Right atrium auricular region (tissue), 2 donors: ENCODE measurements around the gene PPARGC1A. TPM values are rescaled to one million over a fixed set of nuclear protein-coding genes. Genes with fewer than 3 reads are reported as not detected.

ENCODE experiments used
- DNase-seq: peaks from one replicate; pipeline ENCODE4 v3.0.0-alpha.2; 2019; ENCODE audit warnings: low spot score
- H3K27ac ChIP-seq, 2 donors: fragments of 200-600 bp; sonication (generic); 1 replicate in 1 of 2; 2 replicates in 1 of 2; pipeline ENCODE4 v1.5.1; 2016 to 2019
- H3K27me3 ChIP-seq, 2 donors: fragments of 200-600 bp; sonication (generic); one replicate each; pipeline versions ENCODE4 v1.5.1 to v1.6.0; 2017 to 2019
- H3K36me3 ChIP-seq: fragments of 200-600 bp; sonication (generic); one replicate; pipeline ENCODE4 v1.5.1; 2016
- H3K4me1 ChIP-seq, 2 donors: fragments of 200-600 bp; sonication (generic); one replicate each; pipeline versions ENCODE4 v1.5.1 to v1.6.0; 2017 to 2019
- H3K4me3 ChIP-seq, 2 donors: fragments of 200-600 bp; sonication (generic); 1 replicate in 1 of 2; 2 replicates in 1 of 2; pipeline ENCODE4 v1.5.1; 2017 to 2019; ENCODE audit warnings: mild to moderate bottlenecking in 1 of 2, moderate library complexity in 1 of 2
- H3K9me3 ChIP-seq, 2 donors: fragments of 200-600 bp; sonication (generic); one replicate each; pipeline ENCODE4 v1.5.1; 2019
- CTCF ChIP-seq, 2 donors: fragments of 200-600 bp; sonication (generic); IDR thresholded peaks; one replicate each; pipeline ENCODE4 v1.5.1; 2019; ENCODE audit warnings: antibody characterized with exemption in 2 of 2
- total RNA-seq, 2 donors: library from RNA; depleted of rRNA; stranded (reverse); fragments of >200 nt; gene quantifications; one replicate each; pipeline ENCODE4 v1.1.0, GENCODE V29; 2016

Gene PPARGC1A
- total RNA-seq, 2 donors from 2014 or later: 41.6 to 72.3 TPM

GRCh38 chr4:23873717-23874535 is 15.9 kb downstream of the PPARGC1A start:
- DNase-seq: no peak
- Histone ChIP-seq H3K27me3 (no peaks in the 10 kb centered on the region), H3K4me1 (peaks cover 0 to 53% of the 10 kb centered on the region in 2 donors), H3K27ac (peak overlapping the region; percentile 86 to 94), H3K9me3 (no peaks in the 10 kb centered on the region), H3K4me3 (no peak overlapping the region), H3K36me3 (no peaks in the 10 kb centered on the region)
- no peak for TF ChIP-seq CTCF (IDR thresholded peaks at IDR 0.05)

GRCh38 chr4:23871426-23871825 is 18.4 kb downstream of the PPARGC1A start:
- Histone ChIP-seq H3K27me3 (no peaks in the 10 kb centered on the region), H3K4me1 (peaks cover 0 to 43% of the 10 kb centered on the region in 2 donors), H3K4me3 (no peak overlapping the region), H3K27ac (peak overlapping the region; percentile 86 to 94), H3K9me3 (no peaks in the 10 kb centered on the region), H3K36me3 (no peaks in the 10 kb centered on the region)
- no peak for DNase-seq
- TF ChIP-seq CTCF (IDR thresholded peaks at IDR 0.05): no peak

- Histone ChIP-seq H3K4me1 (peaks cover 0 to 26% of the 10 kb centered on the region in 2 donors), H3K4me3 (no peak overlapping the region), H3K27ac (peak overlapping the region; percentile 32 to 94), H3K36me3 (no peaks in the 10 kb centered on the region), H3K27me3 (no peaks in the 10 kb centered on the region), H3K9me3 (no peaks in the 10 kb centered on the region)
- no peak for TF ChIP-seq CTCF (IDR thresholded peaks at IDR 0.05)
- no peak for DNase-seq
Measured at GRCh38 chr4:23866450-23867075, 23.3 kb downstream of the PPARGC1A start.

- no peak overlapping the region for H3K4me3 ChIP-seq
- no peak for DNase-seq
- H3K36me3 ChIP-seq: no peaks in the 10 kb centered on the region
- no peak for TF ChIP-seq CTCF (IDR thresholded peaks at IDR 0.05)
- H3K9me3 ChIP-seq: no peaks in the 10 kb centered on the region
- H3K27me3 ChIP-seq: no peaks in the 10 kb centered on the region
- no peak overlapping the region for H3K27ac ChIP-seq
- peaks cover 0 to 15% of the 10 kb centered on the region in 2 donors for H3K4me1 ChIP-seq
Measured at GRCh38 chr4:23861897-23862296, 27.9 kb downstream of the PPARGC1A start.

- Histone ChIP-seq H3K27me3 (no peaks in the 10 kb centered on the region), H3K27ac (peak overlapping the region in 1 of 2 donors; percentile 27), H3K4me3 (no peak overlapping the region), H3K36me3 (no peaks in the 10 kb centered on the region), H3K4me1 (peaks cover 0 to 25% of the 10 kb centered on the region in 2 donors), H3K9me3 (no peaks in the 10 kb centered on the region)
- DNase-seq: no peak
- no peak for TF ChIP-seq CTCF (IDR thresholded peaks at IDR 0.05)
Measured at GRCh38 chr4:23860919-23861318, 28.9 kb downstream of the PPARGC1A start.
